GM03348 (cell line): ENCODE measurements around the gene ALK.

Experiments
- DNase-seq: peaks from one replicate; pipeline ENCODE4 v3.0.0; 2012; ENCODE audit warnings: low spot score

ALK gene

GRCh38 chr2:29222381-29223179 is 698.8 kb downstream of the ALK start:
- no peak for DNase-seq

GRCh38 chr2:29220506-29221270 is 700.7 kb downstream of the ALK start:
- no peak for DNase-seq

- DNase-seq: no peak
Observed at GRCh38 chr2:29219374-29219773, 702.0 kb downstream of the ALK start.

- no peak for DNase-seq
Observed at GRCh38 chr2:29218550-29219125, 702.7 kb downstream of the ALK start.

GRCh38 chr2:29218071-29218470 is 703.3 kb downstream of the ALK start:
- no peak for DNase-seq

- no peak for DNase-seq
Observed at GRCh38 chr2:29216609-29216909, 704.8 kb downstream of the ALK start.

GRCh38 chr2:29215739-29216608 is 705.4 kb downstream of the ALK start:
- no peak for DNase-seq

GRCh38 chr2:29215073-29215472 is 706.3 kb downstream of the ALK start:
- no peak for DNase-seq

- no peak for DNase-seq
Observed at GRCh38 chr2:29213888-29214291, 707.5 kb downstream of the ALK start.

- no peak for DNase-seq
Observed at GRCh38 chr2:29212009-29212408, 709.4 kb downstream of the ALK start.

- no peak for DNase-seq
Observed at GRCh38 chr2:29209551-29209950, 711.8 kb downstream of the ALK start.

- DNase-seq: no peak
Observed at GRCh38 chr2:29207352-29208148, 713.8 kb downstream of the ALK start.

GRCh38 chr2:29206941-29207340 is 714.4 kb downstream of the ALK start:
- no peak for DNase-seq

- DNase-seq: no peak
Observed at GRCh38 chr2:29202819-29203495, 718.4 kb downstream of the ALK start.

- no peak for DNase-seq
Observed at GRCh38 chr2:29201979-29202378, 719.4 kb downstream of the ALK start.

- DNase-seq: peak; percentile 71
Observed at GRCh38 chr2:29196792-29197788, 724.3 kb downstream of the ALK start.

- no peak for DNase-seq
Observed at GRCh38 chr2:29195796-29196195, 725.6 kb downstream of the ALK start.

- DNase-seq: no peak
Observed at GRCh38 chr2:29193681-29194080, 727.7 kb downstream of the ALK start.

GRCh38 chr2:29193111-29193510 is 728.3 kb downstream of the ALK start:
- no peak for DNase-seq

GRCh38 chr2:29192526-29192925 is 728.9 kb downstream of the ALK start:
- DNase-seq: no peak
